DMS114 treated with DMSO at 0.1 percent for 48 hours (cell line): ENCODE results near the gene CLEC2L.
"Not testable (repeated sequence)": the region's sequence is repeated elsewhere in the genome, so short reads cannot be mapped to it uniquely, and the experiment has no call there.

ENCODE experiments used
- DNase-seq: peaks from one replicate; lab custom pipeline; 2025; ENCODE audit not compliant: unreplicated experiment; lab: John Stamatoyannopoulos, UW

Gene CLEC2L

DNA sequence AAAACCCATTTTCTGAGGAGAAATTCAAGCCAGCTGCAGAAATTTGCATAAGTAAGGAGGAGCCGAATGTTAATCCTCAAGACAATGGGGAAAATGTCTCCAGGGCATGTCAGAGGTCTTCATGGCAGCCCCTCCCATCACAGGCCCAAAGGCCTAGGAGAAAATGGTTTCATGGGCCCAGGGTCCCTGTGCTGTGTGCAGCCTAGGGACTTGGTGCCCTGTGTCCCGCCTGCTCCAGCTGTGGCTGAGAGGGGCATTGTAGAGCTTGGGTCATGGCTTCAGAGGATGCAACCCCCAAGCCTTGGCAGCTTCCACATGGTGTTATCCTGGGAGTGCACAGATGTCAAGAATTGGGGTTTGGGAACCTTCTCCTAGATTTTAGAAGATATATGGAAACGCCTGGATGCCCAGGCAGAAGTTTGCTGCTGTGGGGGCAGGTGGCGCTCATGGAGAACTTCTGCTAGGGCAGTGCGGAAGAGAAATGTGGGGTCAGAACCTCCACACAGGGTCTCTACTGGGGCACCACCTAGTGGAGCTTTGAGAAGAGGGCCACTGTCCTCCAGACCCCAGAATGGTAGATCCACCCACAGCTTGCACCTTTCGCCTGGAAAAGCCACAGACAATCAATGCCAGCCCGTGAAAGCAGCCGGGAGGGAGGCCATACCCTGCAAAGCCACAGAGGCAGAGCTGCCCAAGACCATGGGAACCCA, 30.7 kb downstream of the CLEC2L start:
- DNase-seq, result not testable (repeated sequence)

GRCh38 chr7:139557857-139558581, 34.5 kb downstream of the CLEC2L start:
- no peak for DNase-seq

DNA sequence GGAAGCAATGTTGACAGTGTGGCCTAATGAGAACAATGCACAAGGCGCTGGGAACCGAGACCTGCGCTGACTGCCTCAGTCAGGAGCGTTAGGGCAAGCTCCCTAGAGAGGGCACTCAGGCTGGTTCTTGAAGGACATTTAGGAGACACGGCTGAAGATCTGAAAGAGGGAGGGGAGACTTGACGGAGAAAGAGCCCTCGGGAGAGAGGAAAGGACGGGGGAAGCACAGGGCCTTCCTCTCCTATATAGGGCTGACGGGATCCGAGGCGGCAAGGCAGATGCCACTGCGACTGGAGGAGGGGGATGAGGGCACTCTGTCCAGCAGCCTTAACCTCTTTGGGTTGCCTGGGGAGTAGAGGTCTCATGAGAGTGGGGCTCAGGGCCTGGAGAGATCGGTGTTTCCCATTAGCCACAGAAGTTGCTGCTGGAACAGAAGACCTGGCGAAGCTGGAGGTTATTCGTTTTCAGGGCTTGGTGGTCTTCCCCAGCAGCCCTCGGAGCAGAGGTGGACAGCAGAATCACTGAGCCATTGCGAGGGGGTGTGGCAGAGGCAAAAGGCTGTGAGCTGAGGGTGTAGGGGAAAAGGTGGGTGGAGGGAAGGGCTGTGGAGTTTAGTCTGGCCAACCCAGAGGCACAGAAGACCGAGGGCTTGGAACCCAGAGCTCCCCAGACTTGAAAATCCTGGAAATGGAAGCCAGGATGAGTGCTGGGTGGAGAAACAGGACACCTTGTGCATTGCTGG, 36.0 kb downstream of the CLEC2L start:
- no peak for DNase-seq

GRCh38 chr7:139560199-139560598, 36.7 kb downstream of the CLEC2L start:
- no peak for DNase-seq

GRCh38 chr7:139560678-139561077, 37.2 kb downstream of the CLEC2L start:
- no peak for DNase-seq

GRCh38 chr7:139562491-139562890, 39.0 kb downstream of the CLEC2L start:
- no peak for DNase-seq

- no peak for DNase-seq
Measured at GRCh38 chr7:139562961-139563565, 39.6 kb downstream of the CLEC2L start.

- no peak for DNase-seq
Measured at GRCh38 chr7:139563856-139564255, 40.4 kb downstream of the CLEC2L start.

DNA sequence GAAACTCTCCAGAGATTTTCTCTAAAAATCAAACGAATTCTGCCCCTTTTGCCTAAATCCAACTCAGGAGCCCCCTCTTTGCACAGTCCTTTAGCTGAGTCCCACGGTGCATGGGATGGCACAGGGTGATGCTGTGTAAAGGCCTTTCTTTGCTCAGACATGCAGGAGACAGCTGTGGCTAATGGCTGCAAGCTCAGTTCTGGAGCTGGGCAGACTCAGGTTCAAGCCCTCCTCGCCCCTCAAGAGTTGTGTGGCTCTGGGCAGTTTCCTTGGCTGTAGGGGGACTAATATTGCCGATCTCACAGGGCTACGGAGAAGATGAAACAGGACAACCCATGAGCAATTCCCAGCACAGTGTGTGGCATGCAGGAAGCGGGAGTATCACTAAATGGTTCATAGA, 42.6 kb downstream of the CLEC2L start:
- DNase-seq, result no peak

- no peak for DNase-seq
Measured at GRCh38 chr7:139566736-139567646, 43.5 kb downstream of the CLEC2L start.

DNA sequence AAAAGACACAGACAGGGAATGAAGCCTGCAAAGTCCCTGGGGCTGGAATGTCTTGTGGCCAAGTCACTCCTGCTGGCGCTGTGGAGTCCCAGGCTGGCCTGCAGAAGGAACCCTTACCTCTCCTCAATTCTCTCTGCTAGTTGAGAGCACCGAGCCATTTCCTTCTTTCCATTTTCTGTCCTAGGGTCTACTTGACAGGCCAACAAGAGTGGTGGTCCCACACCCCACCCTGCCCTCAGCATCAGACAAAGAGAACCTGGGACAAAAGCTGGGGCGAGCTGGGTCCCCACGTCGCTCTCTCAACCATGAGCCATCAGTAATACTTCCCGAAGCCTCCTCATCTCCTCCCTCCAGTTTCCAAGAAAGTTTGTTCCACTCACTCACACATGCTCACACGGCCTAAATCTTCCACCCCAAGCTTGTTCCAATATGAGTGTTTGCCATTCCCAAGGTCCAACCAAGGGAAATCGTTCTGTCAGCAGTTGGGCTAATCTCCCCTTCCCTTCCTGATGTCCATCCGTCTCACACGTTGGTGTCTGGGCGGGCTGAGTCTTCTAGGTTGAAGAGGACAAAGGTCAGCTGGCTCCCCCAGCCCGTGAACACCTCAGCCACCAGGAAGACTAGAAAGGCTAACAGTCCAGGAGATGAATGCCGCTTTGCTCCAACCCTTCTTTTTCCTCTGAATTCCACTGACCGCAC, 44.3 kb downstream of the CLEC2L start:
- DNase-seq, result no peak

- DNase-seq, result no peak
Measured at GRCh38 chr7:139568346-139568675, 44.8 kb downstream of the CLEC2L start.

GRCh38 chr7:139568813-139569490, 45.5 kb downstream of the CLEC2L start:
- no peak for DNase-seq

- no peak for DNase-seq
Measured at GRCh38 chr7:139570119-139570518, 46.6 kb downstream of the CLEC2L start.

GRCh38 chr7:139570626-139571025, 47.1 kb downstream of the CLEC2L start:
- no peak for DNase-seq

GRCh38 chr7:139571190-139571589, 47.7 kb downstream of the CLEC2L start:
- DNase-seq, result no peak

- DNase-seq, result no peak
Measured at GRCh38 chr7:139571651-139572050, 48.2 kb downstream of the CLEC2L start.

DNA sequence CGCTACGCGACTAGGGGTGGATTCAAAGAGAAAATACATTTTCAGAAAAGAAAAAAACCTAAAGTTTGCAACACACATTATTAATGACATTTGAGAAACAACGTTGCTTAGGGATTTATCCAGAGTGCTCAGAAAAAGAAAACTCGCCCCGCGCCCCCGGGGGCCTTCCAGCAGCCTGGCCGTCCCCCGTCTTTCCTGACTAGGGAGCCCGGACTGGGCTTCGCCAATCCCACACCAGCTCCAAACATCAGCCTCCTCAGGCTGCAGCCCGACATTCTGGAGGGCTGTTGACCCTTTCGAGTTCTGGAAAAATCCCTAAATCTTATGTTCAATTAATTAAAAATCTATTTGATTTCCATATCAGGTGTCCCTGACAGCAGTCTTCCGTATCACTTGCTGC, 48.6 kb downstream of the CLEC2L start:
- DNase-seq, result no peak

DNA sequence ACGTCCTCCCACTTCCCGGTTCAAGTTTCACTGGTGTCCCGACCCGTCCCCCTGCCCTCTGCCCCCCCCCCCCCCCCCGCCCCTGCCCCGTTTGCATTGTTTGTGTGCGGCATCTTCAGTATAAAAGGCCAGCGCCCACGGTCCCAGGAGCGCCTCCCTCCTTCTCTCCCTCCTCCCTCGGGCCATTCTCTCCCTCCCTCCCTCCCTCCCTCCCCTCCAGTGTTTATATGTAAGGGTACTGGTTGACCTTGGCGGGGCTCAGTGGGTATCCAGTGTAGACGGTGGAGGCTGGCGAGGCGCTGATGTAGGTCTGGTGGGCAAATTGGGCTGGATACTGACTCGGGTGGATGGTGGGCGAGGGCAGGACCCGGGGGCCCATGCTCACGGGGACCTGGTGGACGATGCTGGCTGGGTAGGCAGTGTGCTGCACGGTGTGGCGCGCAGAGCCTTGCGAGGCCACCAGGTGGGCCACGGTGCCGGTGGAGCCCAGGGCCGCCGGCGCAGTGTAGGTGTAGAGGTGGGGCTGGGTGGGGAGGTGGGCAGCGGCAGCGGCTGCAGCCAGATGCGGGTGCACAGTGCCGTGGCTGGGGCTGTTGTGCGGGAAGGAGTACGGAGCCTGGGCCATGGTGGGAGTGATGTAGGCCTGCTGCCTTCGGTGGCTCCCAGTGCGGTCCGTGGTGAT, 49.4 kb downstream of the CLEC2L start:
- DNase-seq, result no peak
